ENCODE measurements around the gene MGAT4D.

GRCh38 chr4:140395668-140396067, 102.4 kb downstream of the MGAT4D start:
- TF ChIP-seq CTCF (IDR thresholded peaks at IDR 0.05) (no peak), POLR2A (IDR thresholded peaks at IDR 0.05) (no peak)
